GM12878 (cell line): ENCODE data around the gene DRC1. TPM values are rescaled to one million over a fixed set of nuclear protein-coding genes. Genes with fewer than 3 reads are reported as not detected.

Experiments
- ATAC-seq: fragments of 200-7000 bp; cut with Tn5 transposase; 3 replicates; pipeline ENCODE4 v1.9.1; 2020; ENCODE audit warnings: mild to moderate bottlenecking, moderate library complexity
- BruUV-seq: library from RNA; stranded (reverse); fragments of 400-500 nt; replicated peaks from 2 replicates; lab custom pipeline; 2021; lab: Mats Ljungman, UMichigan
- CTCF ChIA-PET: fragments of 300-600 bp; sonication (Branson Sonifier 250); formaldehyde crosslinking; extraction: SDS; loops from one replicate; lab custom pipeline; 2021; ENCODE audit warnings: inconsistent platforms; lab: Yijun Ruan, JAX
- POLR2A ChIA-PET: fragments of 350-600 bp; formaldehyde crosslinking; extraction: SDS; loops from one replicate; lab custom pipeline; 2021; ENCODE audit warnings: inconsistent platforms; lab: Charles Lee
- RAD21 ChIA-PET: fragments of 300-600 bp; sonication (Branson Sonifier 250); formaldehyde crosslinking; loops from one replicate; lab custom pipeline; 2023; ENCODE audit warnings: antibody characterized with exemption; ENCODE audit not compliant: unreplicated experiment; lab: Charles Lee
- SMC1A ChIA-PET: fragments of 300-600 bp; sonication (Branson Sonifier 250); formaldehyde crosslinking; loops from one replicate; lab custom pipeline; 2023; ENCODE audit not compliant: unreplicated experiment, uncharacterized antibody; lab: Charles Lee
- DNase-seq: peaks from one replicate; pipeline ENCODE4 v3.0.0-alpha.2; 2011; ENCODE audit warnings: low read depth, low spot score
- FAIRE-seq: peaks from 3 replicates; lab custom pipeline; 2011; peaks lifted over from hg19 to GRCh38; lab: Jason Lieb, UNC
- H2AFZ ChIP-seq: 2 replicates; pipeline ENCODE4 v1.6.0; 2011; ENCODE audit warnings: low read depth, low read length, control low read depth; ENCODE audit not compliant: control insufficient read depth
- H3K27ac ChIP-seq: 2 replicates; pipeline ENCODE4 v1.5.1; 2011; ENCODE audit warnings: control low read depth; ENCODE audit not compliant: control insufficient read depth, insufficient read depth
- H3K27me3 ChIP-seq, 2 experiments: replicated peaks in 1 of 2; 2 replicates each; pipeline versions ENCODE4 v1.6.0 to v1.6.1; 2011; ENCODE audit warnings: low read length in 1 of 2; ENCODE audit not compliant: control insufficient read depth in 2 of 2, insufficient read depth in 2 of 2
- H3K36me3 ChIP-seq, 2 experiments: 2 replicates each; pipeline ENCODE4 v1.5.1; 2011; ENCODE audit warnings: low read length in 1 of 2; ENCODE audit not compliant: control insufficient read depth in 2 of 2, insufficient read depth in 2 of 2
- H3K4me1 ChIP-seq: 2 replicates; pipeline ENCODE4 v1.6.1; 2011; ENCODE audit warnings: mild to moderate bottlenecking, low read length, moderate library complexity, mixed read lengths; ENCODE audit not compliant: control insufficient read depth, insufficient read depth
- H3K4me2 ChIP-seq: 2 replicates; pipeline ENCODE4 v1.6.0; 2011; ENCODE audit warnings: control low read depth; ENCODE audit not compliant: control insufficient read depth, insufficient read depth
- H3K4me3 ChIP-seq: fragments of 200-600 bp; sonication (generic); 2 replicates; pipeline ENCODE4 v1.5.1; 2016
- H3K79me2 ChIP-seq: 2 replicates; pipeline ENCODE4 v1.6.0; 2011; ENCODE audit warnings: low read length; ENCODE audit not compliant: control insufficient read depth, insufficient read depth
- H3K9ac ChIP-seq: 2 replicates; pipeline ENCODE4 v1.8.0; 2011; ENCODE audit warnings: low read length, control low read depth, mixed read lengths; ENCODE audit not compliant: control insufficient read depth, insufficient read depth
- H3K9me3 ChIP-seq: replicated peaks from 3 replicates; pipeline ENCODE4 v1.5.1; 2011; ENCODE audit warnings: mild to moderate bottlenecking, low read length; ENCODE audit not compliant: control insufficient read depth, insufficient read depth
- H4K20me1 ChIP-seq: 2 replicates; pipeline ENCODE4 v1.6.0; 2011; ENCODE audit not compliant: control insufficient read depth, insufficient read depth
- BCL11A ChIP-seq: IDR thresholded peaks from 2 replicates; pipeline ENCODE4 v1.6.1; 2011; ENCODE audit warnings: low read depth, low read length
- CHD4 ChIP-seq: fragments of 200-600 bp; sonication (generic); IDR thresholded peaks from 2 replicates; pipeline ENCODE4 v1.6.1; 2016; ENCODE audit warnings: mild to moderate bottlenecking
- DPF2 ChIP-seq: fragments of 450-650 bp; IDR thresholded peaks from 2 replicates; pipeline ENCODE4 v1.6.1; 2017; ENCODE audit warnings: mild to moderate bottlenecking
- MEF2A ChIP-seq: IDR thresholded peaks from 2 replicates; pipeline ENCODE4 v1.6.1; 2011; ENCODE audit warnings: low read depth, mild to moderate bottlenecking, low read length, moderate library complexity; ENCODE audit not compliant: insufficient read depth
- NFYA ChIP-seq: IDR thresholded peaks from 2 replicates; pipeline ENCODE4 v1.6.1; 2011; ENCODE audit warnings: low read depth, mild to moderate bottlenecking, low read length, improper control_type of control experiment, borderline replicate concordance
- NFYB ChIP-seq: IDR thresholded peaks from 2 replicates; pipeline ENCODE4 v1.6.1; 2011; ENCODE audit warnings: low read depth, mild to moderate bottlenecking, low read length, improper control_type of control experiment, moderate library complexity; ENCODE audit not compliant: insufficient read depth
- PAX8 ChIP-seq: fragments of 450-650 bp; IDR thresholded peaks from 2 replicates; pipeline ENCODE4 v1.6.1; 2017; ENCODE audit warnings: mild to moderate bottlenecking, moderate library complexity
- POLR2AphosphoS5 ChIP-seq: IDR thresholded peaks from 2 replicates; pipeline ENCODE4 v1.6.1; 2011; ENCODE audit warnings: mild to moderate bottlenecking, low read length, inconsistent platforms
- RAD51 ChIP-seq: fragments of 450-650 bp; IDR thresholded peaks from 2 replicates; pipeline ENCODE4 v1.6.1; 2016; ENCODE audit warnings: moderate library complexity, mild to moderate bottlenecking, inconsistent platforms
- SKIL ChIP-seq: fragments of 450-650 bp; IDR thresholded peaks from 2 replicates; pipeline ENCODE4 v1.6.1; 2017; ENCODE audit warnings: mild to moderate bottlenecking, low read depth, inconsistent platforms; ENCODE audit not compliant: poor library complexity, severe bottlenecking
- WGBS: methylation state at CpG from one replicate; pipeline ENCODE4 v1.1.6; 2016; ENCODE audit warnings: low lambda C conversion rate; ENCODE audit not compliant: insufficient replicate concordance, insufficient coverage; ENCODE audit errors: missing lambda C conversion rate; 5-methylcytosine and 5-hydroxymethylcytosine counted together
- in situ Hi-C: fragments of 300-500 bp; cut with MboI; formaldehyde crosslinking; loops from 9 replicates; pipeline ENCODE4 v1.14.3; 2018; ENCODE audit warnings: mixed read lengths
- intact Hi-C: fragments of 100-400 bp; cut with micrococcal nuclease; formaldehyde crosslinking; loops from one replicate; pipeline ENCODE4 v1.14.2; 2022; ENCODE audit not compliant: unreplicated experiment
- polyA plus RNA-seq, 11 experiments: library from polyadenylated mRNA; depleted of rRNA in 4 of 11; unstranded in 6 of 11; stranded (reverse) in 5 of 11; fragments of >200 nt; fragmentation: Nextera tagmentation in 4 of 11; fragmentation: Illumina TruSeq in 1 of 11; extraction: Ambion mirVana in 4 of 11; extraction: Trizol in 1 of 11; gene quantifications; 1 replicate in 1 of 11; 2 replicates in 10 of 11; pipeline versions ENCODE4 v1.2.1 to v1.2.3, GENCODE V29; 2011 to 2016; ENCODE audit warnings: inconsistent platforms in 2 of 11, missing spikeins in 2 of 11, low read depth in 1 of 11
- total RNA-seq, 4 experiments: library from RNA; depleted of rRNA in 3 of 4; stranded (reverse); fragments of >200 nt in 3 of 4; fragmentation: Illumina TruSeq in 1 of 4; extraction: Trizol in 1 of 4; gene quantifications; 2 replicates each; pipeline versions ENCODE4 v1.2.1 to v1.2.3, GENCODE V29; 2013 to 2021
- TF ChIP-seq, protein P1 (sequence below): fragments of 450-650 bp; IDR thresholded peaks from 2 replicates; pipeline ENCODE4 v1.6.1; 2017; ENCODE audit warnings: borderline replicate concordance
- TF ChIP-seq, protein P2 (sequence below): fragments of 450-650 bp; IDR thresholded peaks from 2 replicates; pipeline ENCODE4 v1.6.1; 2016; ENCODE audit warnings: mild to moderate bottlenecking

DRC1 gene
- total and polyA plus RNA-seq, 10 of the 15 experiments (the other 5 are each of a cell fraction or from before 2014, with no cell fraction given), result 0.03 TPM; not detected in 9

- CTCF ChIA-PET, result no interaction called here
Observed at GRCh38 chr2:26489213-26489850, 87.6 kb downstream of the DRC1 start.

More at GRCh38 chr2:26489213-26489850, 87.6 kb downstream of the DRC1 start:
- POLR2A ChIA-PET, result no interaction called here
- 44% methylated on average over 19 of the region's 19 CpGs for WGBS
- Histone ChIP-seq H3K36me3 (no peaks in the 10 kb centered on the region), H4K20me1 (no peaks in the 10 kb centered on the region), H3K9ac (no peak overlapping the region), H3K27ac (no peak overlapping the region), H3K4me3 (no peak overlapping the region), H3K79me2 (no peaks in the 10 kb centered on the region), H3K4me1 (peaks cover 15% of the 10 kb centered on the region), H3K4me2 (no peak overlapping the region), H3K27me3 (no peaks in the 10 kb centered on the region), H3K9me3 (no peaks in the 10 kb centered on the region), H2AFZ (no peak overlapping the region)
- ATAC-seq, result no peak
- RAD21 ChIA-PET, result no interaction called here
- no peak for FAIRE-seq
- in situ Hi-C loops (no loop called here), intact Hi-C loops (no loop called here)
- no TSS peak for BruUV-seq
- TF ChIP-seq BCL11A (no peak), PAX8 (no peak), POLR2AphosphoS5 (no peak), DPF2 (no peak), NFYA (no peak), MEF2A (no peak), CHD4 (no peak), RAD51 (no peak), NFYB (no peak), SKIL (no peak)
- TF ChIP-seq, protein P1, sequence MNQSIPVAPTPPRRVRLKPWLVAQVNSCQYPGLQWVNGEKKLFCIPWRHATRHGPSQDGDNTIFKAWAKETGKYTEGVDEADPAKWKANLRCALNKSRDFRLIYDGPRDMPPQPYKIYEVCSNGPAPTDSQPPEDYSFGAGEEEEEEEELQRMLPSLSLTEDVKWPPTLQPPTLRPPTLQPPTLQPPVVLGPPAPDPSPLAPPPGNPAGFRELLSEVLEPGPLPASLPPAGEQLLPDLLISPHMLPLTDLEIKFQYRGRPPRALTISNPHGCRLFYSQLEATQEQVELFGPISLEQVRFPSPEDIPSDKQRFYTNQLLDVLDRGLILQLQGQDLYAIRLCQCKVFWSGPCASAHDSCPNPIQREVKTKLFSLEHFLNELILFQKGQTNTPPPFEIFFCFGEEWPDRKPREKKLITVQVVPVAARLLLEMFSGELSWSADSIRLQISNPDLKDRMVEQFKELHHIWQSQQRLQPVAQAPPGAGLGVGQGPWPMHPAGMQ, result no peak
- TF ChIP-seq, protein P2, sequence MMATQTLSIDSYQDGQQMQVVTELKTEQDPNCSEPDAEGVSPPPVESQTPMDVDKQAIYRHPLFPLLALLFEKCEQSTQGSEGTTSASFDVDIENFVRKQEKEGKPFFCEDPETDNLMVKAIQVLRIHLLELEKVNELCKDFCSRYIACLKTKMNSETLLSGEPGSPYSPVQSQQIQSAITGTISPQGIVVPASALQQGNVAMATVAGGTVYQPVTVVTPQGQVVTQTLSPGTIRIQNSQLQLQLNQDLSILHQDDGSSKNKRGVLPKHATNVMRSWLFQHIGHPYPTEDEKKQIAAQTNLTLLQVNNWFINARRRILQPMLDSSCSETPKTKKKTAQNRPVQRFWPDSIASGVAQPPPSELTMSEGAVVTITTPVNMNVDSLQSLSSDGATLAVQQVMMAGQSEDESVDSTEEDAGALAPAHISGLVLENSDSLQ, result no peak
- SMC1A ChIA-PET, result no interaction called here
- DNase-seq, result no peak
